H1 (cell line): Measurements from ENCODE around the gene RASD1. TPM values are rescaled to one million over a fixed set of nuclear protein-coding genes. Genes with fewer than 3 reads are reported as not detected.

Source experiments
- KDM1A ChIP-seq: fragments of 200-600, 300-600 bp; sonication (generic); IDR thresholded peaks from 2 replicates; pipeline ENCODE4 v1.7.1; 2016; ENCODE audit warnings: mild to moderate bottlenecking, low read length, borderline replicate concordance
- NRF1 ChIP-seq: IDR thresholded peaks from 2 replicates; pipeline ENCODE4 v1.6.1; 2011; ENCODE audit warnings: mild to moderate bottlenecking, low read depth, low read length, improper control_type of control experiment
- POLR2A ChIP-seq, 2 experiments: IDR thresholded peaks; 1 replicate in 1 of 2; 2 replicates in 1 of 2; pipeline ENCODE4 v1.6.1; 2011; ENCODE audit warnings: low read depth in 2 of 2, low read length in 2 of 2, mild to moderate bottlenecking in 2 of 2; ENCODE audit errors: control extremely low read depth in 1 of 2
- TCF12 ChIP-seq: IDR thresholded peaks from 2 replicates; pipeline ENCODE4 v1.6.1; 2011; ENCODE audit warnings: low read depth, mild to moderate bottlenecking, low read length
- YY1 ChIP-seq: IDR thresholded peaks from 2 replicates; pipeline ENCODE4 v1.6.1; 2011; ENCODE audit warnings: low read depth, mild to moderate bottlenecking, low read length
- polyA plus RNA-seq, 7 experiments: library from polyadenylated mRNA; depleted of rRNA in 3 of 7; stranded (reverse) in 5 of 7; unstranded in 2 of 7; fragments of >200 nt in 5 of 7; fragments of 200-250 nt in 2 of 7; gene quantifications; 1 replicate in 5 of 7; 2 replicates in 1 of 7; 4 replicates in 1 of 7; pipeline versions ENCODE4 v1.2.1 to v1.2.3, GENCODE V29; 2011 to 2013; ENCODE audit warnings: missing spikeins in 2 of 7, mixed read lengths in 2 of 7
- total RNA-seq: library from RNA; stranded (reverse); fragmentation: NEBNext Ultra II Directional; extraction: Animal tissue kit (Norgen Biotek cat#: 25700); gene quantifications from 2 replicates; pipeline ENCODE4 v1.2.1, GENCODE V29; 2021
- TF ChIP-seq, protein P1 (sequence below): IDR thresholded peaks from 2 replicates; pipeline ENCODE4 v1.6.1; 2011; ENCODE audit warnings: low read length, improper control_type of control experiment
- TF ChIP-seq, protein P2 (sequence below): IDR thresholded peaks from 2 replicates; pipeline ENCODE4 v1.6.1; 2012; ENCODE audit warnings: low read length, inconsistent platforms

Gene RASD1
- total and polyA plus RNA-seq, 2 of the 8 experiments (the other 6 are each of a cell fraction or from before 2014, with no cell fraction given), result 2.3 to 2.6 TPM

DNA sequence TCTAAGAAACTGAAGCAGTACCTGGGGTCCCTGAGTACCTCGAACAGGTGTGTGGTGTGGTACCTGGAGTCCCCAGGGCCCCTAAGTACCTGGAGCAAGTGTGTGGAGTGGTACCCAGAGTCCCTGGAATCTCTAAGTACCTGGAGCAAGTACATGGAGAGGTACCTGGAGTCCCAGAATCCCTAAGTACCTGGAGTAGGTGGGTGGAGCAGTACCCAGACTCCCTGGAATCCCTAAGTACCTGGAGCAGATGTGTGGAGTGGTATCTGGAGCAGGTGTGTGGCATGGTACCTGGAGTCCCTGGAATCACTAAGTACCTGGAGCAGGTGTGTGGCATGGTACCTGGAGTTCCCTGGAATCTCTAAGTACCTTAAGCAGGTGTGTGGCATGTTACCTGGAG lies 41.9 kb downstream of the RASD1 start (continued):
- no peak for TF ChIP-seq KDM1A
- TF ChIP-seq YY1, result no peak
- no peak for TF ChIP-seq TCF12
- TF ChIP-seq, protein P1, sequence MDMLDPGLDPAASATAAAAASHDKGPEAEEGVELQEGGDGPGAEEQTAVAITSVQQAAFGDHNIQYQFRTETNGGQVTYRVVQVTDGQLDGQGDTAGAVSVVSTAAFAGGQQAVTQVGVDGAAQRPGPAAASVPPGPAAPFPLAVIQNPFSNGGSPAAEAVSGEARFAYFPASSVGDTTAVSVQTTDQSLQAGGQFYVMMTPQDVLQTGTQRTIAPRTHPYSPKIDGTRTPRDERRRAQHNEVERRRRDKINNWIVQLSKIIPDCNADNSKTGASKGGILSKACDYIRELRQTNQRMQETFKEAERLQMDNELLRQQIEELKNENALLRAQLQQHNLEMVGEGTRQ, result no peak
- TF ChIP-seq, protein P2, sequence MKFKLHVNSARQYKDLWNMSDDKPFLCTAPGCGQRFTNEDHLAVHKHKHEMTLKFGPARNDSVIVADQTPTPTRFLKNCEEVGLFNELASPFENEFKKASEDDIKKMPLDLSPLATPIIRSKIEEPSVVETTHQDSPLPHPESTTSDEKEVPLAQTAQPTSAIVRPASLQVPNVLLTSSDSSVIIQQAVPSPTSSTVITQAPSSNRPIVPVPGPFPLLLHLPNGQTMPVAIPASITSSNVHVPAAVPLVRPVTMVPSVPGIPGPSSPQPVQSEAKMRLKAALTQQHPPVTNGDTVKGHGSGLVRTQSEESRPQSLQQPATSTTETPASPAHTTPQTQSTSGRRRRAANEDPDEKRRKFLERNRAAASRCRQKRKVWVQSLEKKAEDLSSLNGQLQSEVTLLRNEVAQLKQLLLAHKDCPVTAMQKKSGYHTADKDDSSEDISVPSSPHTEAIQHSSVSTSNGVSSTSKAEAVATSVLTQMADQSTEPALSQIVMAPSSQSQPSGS, result no peak
- no peak for TF ChIP-seq NRF1
- TF ChIP-seq POLR2A (IDR thresholded peaks at IDR 0.05; ENCODE audit: control extremely low read depth in 1 of 2, low read depth in 2 of 2, low read length in 2 of 2), result no peak
- TF ChIP-seq, all 59 proteins: peak for 0
